ENCODE measurements around the gene GSTK1.
"Not testable (repeated sequence)": the region's sequence is repeated elsewhere in the genome, so short reads cannot be mapped to it uniquely, and the experiment has no call there.

Gene GSTK1

DNA sequence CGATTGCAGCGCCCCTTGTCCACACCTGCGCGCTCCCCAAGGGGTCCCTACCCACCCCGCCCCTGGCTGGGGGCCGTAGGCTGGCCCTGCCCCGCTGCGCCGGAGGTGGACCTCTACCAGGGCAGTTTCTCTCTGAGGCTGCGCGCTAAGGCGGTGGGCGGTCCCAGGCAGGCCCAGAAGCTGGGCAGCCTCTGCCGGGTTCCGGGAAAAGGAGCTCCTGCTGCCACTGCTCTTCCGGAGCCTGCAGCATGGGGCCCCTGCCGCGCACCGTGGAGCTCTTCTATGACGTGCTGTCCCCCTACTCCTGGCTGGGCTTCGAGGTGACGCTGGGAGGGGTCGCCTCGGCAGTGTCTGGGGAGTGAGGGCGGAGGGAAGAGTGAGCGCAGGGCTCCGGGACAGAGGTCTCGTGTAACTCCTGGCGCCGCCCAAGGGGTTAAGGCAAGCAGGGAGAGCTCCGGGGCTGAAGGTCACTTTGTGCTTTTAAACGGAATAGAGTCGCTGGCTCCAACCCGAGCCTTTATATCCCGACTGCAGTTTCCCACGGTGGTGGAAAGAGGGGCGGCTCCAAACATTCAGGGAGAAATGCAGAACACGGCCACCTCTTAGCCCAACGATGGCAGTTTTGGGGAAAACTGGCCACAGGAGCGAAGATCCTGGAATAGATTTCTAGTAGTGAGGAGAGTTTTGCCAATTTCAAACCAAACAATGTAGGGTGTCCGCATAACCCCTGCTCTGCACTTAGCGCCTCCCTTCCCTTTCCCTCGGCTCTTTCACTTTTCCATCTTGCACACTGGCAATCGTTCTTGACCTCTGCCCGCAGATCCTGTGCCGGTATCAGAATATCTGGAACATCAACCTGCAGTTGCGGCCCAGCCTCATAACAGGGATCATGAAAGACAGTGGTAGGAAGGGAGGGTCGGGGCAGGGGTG is at the start of gene GSTK1:
TSS of gene GSTK1 (plus strand) at position 176 of the 930 bp plus-strand sequence. CDS start at position 249, 73 bp downstream.
- peak within 1 kb of the TSS; percentile 92 for H3K4me3 Mint-ChIP-seq
- H3K36me3 Mint-ChIP-seq (ENCODE audit: low read depth) = peaks cover 11% of the 10 kb centered on the region
- TF ChIP-seq, protein P1, sequence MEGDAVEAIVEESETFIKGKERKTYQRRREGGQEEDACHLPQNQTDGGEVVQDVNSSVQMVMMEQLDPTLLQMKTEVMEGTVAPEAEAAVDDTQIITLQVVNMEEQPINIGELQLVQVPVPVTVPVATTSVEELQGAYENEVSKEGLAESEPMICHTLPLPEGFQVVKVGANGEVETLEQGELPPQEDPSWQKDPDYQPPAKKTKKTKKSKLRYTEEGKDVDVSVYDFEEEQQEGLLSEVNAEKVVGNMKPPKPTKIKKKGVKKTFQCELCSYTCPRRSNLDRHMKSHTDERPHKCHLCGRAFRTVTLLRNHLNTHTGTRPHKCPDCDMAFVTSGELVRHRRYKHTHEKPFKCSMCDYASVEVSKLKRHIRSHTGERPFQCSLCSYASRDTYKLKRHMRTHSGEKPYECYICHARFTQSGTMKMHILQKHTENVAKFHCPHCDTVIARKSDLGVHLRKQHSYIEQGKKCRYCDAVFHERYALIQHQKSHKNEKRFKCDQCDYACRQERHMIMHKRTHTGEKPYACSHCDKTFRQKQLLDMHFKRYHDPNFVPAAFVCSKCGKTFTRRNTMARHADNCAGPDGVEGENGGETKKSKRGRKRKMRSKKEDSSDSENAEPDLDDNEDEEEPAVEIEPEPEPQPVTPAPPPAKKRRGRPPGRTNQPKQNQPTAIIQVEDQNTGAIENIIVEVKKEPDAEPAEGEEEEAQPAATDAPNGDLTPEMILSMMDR (IDR thresholded peaks at IDR 0.05) = no peak
- peak; percentile 80 for DNase-seq
- peaks cover 22% of the 10 kb centered on the region for H3K4me1 Mint-ChIP-seq
- peak within 1 kb of the TSS; percentile 68 for H3K27ac Mint-ChIP-seq
- H3K9me3 Mint-ChIP-seq = no peaks in the 10 kb centered on the region
- peaks cover 10% of the 10 kb centered on the region for H3K27me3 Mint-ChIP-seq (ENCODE audit: low read depth, poor library complexity)

DNA sequence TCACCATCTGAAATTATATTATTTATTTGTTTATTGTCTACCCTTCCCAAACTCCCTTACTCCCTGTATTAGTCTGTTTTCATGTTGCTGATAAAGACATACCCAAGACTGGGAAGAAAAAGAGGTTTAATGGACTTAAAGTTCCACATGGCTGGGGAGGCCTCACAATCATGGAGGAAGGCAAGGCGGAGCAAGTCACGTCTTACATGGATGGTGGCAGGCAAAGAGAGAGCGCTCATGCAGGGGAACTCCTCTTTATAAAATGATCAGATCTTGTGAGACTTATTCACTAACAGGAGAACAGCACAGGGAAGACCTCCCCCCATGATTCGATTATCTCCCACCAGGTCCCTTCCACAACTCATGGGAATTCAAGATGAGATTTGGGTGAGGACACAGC is 49.8 kb upstream of the GSTK1 start:
- H3K36me3 Mint-ChIP-seq (ENCODE audit: low read depth); H3K4me3 Mint-ChIP-seq; DNase-seq; H3K27ac Mint-ChIP-seq: not testable (repeated sequence)
- Mint-ChIP-seq H3K27me3 (ENCODE audit: low read depth, poor library complexity) (peaks cover 16% of the 10 kb centered on the region), H3K9me3 (peaks cover 19% of the 10 kb centered on the region), H3K4me1 (peaks cover 12% of the 10 kb centered on the region)

DNA sequence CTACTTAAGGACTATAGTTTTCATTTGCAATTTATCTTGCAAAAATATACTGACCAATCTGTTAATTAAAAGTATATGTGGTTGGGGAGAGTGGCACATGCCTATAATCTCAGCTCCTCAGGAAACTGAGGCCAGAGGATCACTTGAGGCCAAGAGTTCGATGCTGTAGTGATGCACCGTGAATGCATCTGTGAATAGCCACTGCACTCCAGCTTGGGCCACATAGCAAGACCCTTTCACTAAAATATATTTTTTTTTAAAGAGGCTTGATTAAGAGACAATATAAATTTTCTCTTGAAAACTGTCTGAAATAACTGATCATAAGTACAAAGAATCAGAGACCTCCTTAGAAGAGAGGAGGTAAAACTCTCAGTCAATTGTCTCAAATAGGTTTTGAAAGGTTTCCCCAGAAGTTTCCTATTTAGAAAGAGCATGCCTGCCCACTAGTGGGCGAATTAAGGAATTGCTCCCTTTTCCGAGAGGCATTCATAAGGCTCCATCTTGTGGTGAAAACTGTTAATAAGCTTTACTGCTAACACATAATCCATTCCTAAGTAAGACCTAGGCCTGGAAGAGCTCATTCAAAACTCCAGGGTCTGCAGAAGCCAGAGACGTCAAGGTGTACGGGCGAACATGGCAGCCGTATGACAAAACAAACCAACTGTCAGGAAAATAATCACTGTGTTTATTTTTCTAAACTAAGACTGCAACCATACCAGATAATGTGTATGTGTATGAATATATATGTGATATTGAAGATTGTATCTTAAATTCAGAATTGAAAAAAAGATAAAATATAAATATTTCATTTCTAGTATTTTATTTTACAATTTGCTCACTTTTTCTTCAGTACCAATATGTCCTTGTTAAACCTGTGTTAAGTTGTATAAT is 48.2 kb upstream of the GSTK1 start:
- no peaks in the 10 kb centered on the region for H3K4me1 Mint-ChIP-seq
- no peaks in the 10 kb centered on the region for H3K36me3 Mint-ChIP-seq (ENCODE audit: low read depth)
- no peak overlapping the region for H3K27ac Mint-ChIP-seq
- DNase-seq = peak; percentile 62
- H3K9me3 Mint-ChIP-seq = peaks cover 19% of the 10 kb centered on the region
- peaks cover 17% of the 10 kb centered on the region for H3K27me3 Mint-ChIP-seq (ENCODE audit: low read depth, poor library complexity)
- no peak overlapping the region for H3K4me3 Mint-ChIP-seq
- TF ChIP-seq, protein P1 (IDR thresholded peaks at IDR 0.05) = peak; percentile 99

DNA sequence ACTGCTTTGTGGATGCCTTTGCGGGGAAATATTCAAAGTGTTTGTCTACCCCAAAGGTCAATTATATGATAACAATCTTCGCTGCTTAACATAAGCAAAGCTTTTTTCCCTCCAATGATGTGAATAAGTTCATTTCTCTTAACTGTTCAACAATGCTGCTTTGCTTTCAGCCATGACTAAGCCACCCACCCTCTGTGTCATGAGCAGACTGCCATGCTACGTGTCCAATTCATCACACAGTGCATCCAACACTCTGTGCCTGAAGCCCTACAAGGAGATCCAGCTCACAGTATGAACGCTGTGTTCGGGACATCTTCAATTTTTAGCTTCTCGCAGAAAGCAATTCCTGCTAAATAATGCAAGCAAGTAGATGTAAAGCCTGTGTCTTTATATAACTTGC is 47.1 kb upstream of the GSTK1 start:
- no peak for DNase-seq
- Mint-ChIP-seq H3K36me3 (ENCODE audit: low read depth) (no peaks in the 10 kb centered on the region), H3K4me3 (no peak overlapping the region), H3K4me1 (no peaks in the 10 kb centered on the region), H3K27me3 (ENCODE audit: low read depth, poor library complexity) (peaks cover 17% of the 10 kb centered on the region), H3K27ac (no peak overlapping the region), H3K9me3 (peaks cover 19% of the 10 kb centered on the region)
- TF ChIP-seq, protein P1 (IDR thresholded peaks at IDR 0.05) = no peak

DNA sequence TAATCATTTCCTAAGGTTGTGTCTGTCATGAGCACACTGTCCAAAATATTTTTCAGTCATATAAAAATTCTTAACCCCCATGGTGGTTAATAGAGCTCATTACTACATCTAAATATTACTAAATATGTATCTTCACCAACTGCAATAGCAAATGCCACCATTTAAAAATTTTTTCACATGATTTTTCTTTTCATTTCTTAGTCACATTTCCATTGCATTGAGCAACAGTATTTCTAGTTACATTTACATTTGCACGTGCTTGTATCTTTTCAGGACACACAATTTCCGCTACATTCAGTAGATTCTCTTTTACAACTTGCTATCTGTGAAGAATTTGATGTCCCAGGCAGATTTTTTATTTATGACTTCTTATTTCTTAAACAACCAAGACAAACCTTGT is 46.6 kb upstream of the GSTK1 start:
- TF ChIP-seq, protein P1 (IDR thresholded peaks at IDR 0.05) = no peak
- no peak overlapping the region for H3K4me3 Mint-ChIP-seq
- no peak overlapping the region for H3K27ac Mint-ChIP-seq
- no peaks in the 10 kb centered on the region for H3K36me3 Mint-ChIP-seq (ENCODE audit: low read depth)
- no peaks in the 10 kb centered on the region for H3K4me1 Mint-ChIP-seq
- H3K27me3 Mint-ChIP-seq (ENCODE audit: low read depth, poor library complexity) = peaks cover 21% of the 10 kb centered on the region
- H3K9me3 Mint-ChIP-seq = peaks cover 17% of the 10 kb centered on the region
- no peak for DNase-seq

DNA sequence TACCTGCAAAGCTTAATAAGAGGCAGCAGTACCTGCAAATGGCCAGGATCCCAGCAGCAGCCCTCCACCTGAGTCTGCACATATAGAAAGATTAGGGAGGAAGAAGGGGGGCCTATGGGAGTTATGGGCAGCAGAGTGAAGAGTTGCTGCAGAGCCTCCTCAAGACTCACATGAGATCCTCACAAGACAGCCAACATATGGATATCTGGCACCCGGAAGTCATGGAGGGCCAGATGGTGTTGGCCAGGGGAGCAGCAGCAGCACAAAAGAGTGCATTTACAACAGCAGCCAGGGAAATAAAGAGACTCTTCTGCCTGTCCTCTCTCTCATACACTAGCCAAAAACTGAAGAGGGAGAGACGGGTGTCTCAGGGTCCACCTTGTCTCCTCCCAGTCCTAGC is 45.4 kb upstream of the GSTK1 start:
- Mint-ChIP-seq H3K4me3 (no peak overlapping the region), H3K9me3 (peaks cover 7% of the 10 kb centered on the region), H3K27me3 (ENCODE audit: low read depth, poor library complexity) (peaks cover 31% of the 10 kb centered on the region), H3K27ac (no peak overlapping the region), H3K36me3 (ENCODE audit: low read depth) (no peaks in the 10 kb centered on the region), H3K4me1 (no peaks in the 10 kb centered on the region)
- DNase-seq = no peak
- TF ChIP-seq, protein P1 (IDR thresholded peaks at IDR 0.05) = no peak
